A549 (cell line): ENCODE measurements around the gene FBXL15. TPM values are rescaled to one million over a fixed set of nuclear protein-coding genes. Genes with fewer than 3 reads are reported as not detected.

Source experiments
- ATAC-seq, 2 experiments: fragments of 200-7000 bp in 1 of 2; fragments of >200 bp in 1 of 2; cut with Nextera tagmentation in 1 of 2; cut with Tn5 transposase in 1 of 2; 3 replicates each; pipeline versions ENCODE4 v1.8.0 to v1.9.1; 2018 to 2020; ENCODE audit warnings: mild to moderate bottlenecking in 1 of 2, moderate library complexity in 1 of 2
- CTCF ChIA-PET: fragments of 300-600 bp; sonication (Branson Sonifier 250); formaldehyde crosslinking; extraction: SDS; loops from one replicate; lab custom pipeline; 2021; ENCODE audit warnings: antibody characterized with exemption, inconsistent platforms; lab: Yijun Ruan, JAX
- POLR2A ChIA-PET: fragments of 350-600 bp; formaldehyde crosslinking; extraction: SDS; loops from one replicate; lab custom pipeline; 2021; ENCODE audit warnings: antibody characterized with exemption, inconsistent platforms; lab: Yijun Ruan, JAX
- DNase-seq, 2 experiments: peaks; one replicate each; pipeline versions ENCODE4 v3.0.0 to v3.0.0-alpha.2; 2011 to 2016; ENCODE audit warnings: low read depth in 1 of 2, low spot score in 1 of 2
- FAIRE-seq: peaks from 2 replicates; lab custom pipeline; 2011; peaks lifted over from hg19 to GRCh38; lab: Jason Lieb, UNC
- H3K27ac ChIP-seq, 2 experiments: fragments of >200 bp; sonication (Bioruptor Twin); formaldehyde crosslinking; 3 replicates each; pipeline ENCODE4 v1.5.1; 2016 to 2017
- H3K4me1 ChIP-seq: fragments of >200 bp; sonication (Bioruptor Twin); formaldehyde crosslinking; 3 replicates; pipeline ENCODE4 v1.6.1; 2016
- H3K4me2 ChIP-seq: fragments of >200 bp; sonication (Bioruptor Twin); formaldehyde crosslinking; 3 replicates; pipeline ENCODE4 v1.6.1; 2016
- H3K4me3 ChIP-seq: fragments of >200 bp; sonication (Bioruptor Twin); formaldehyde crosslinking; 3 replicates; pipeline ENCODE4 v1.5.1; 2016
- H3K9me3 ChIP-seq: fragments of >200 bp; sonication (Bioruptor Twin); formaldehyde crosslinking; 3 replicates; pipeline ENCODE4 v1.6.1; 2016
- ATOH8 ChIP-seq: fragments of 250-450 bp; sonication (Bioruptor Pico); IDR thresholded peaks from 2 replicates; pipeline ENCODE4 v1.5.0; 2020; ENCODE audit warnings: low read depth, mild to moderate bottlenecking, moderate library complexity
- CBX8 ChIP-seq: fragments of 200-600 bp; sonication (generic); IDR thresholded peaks from 2 replicates; pipeline ENCODE4 v1.6.1; 2016
- EHF ChIP-seq: fragments of 250-450 bp; sonication (Bioruptor Pico); IDR thresholded peaks from 2 replicates; pipeline ENCODE4 v1.5.0; 2020; ENCODE audit warnings: mild to moderate bottlenecking
- EHMT2 ChIP-seq: fragments of 200-600 bp; sonication (generic); IDR thresholded peaks from 2 replicates; pipeline ENCODE4 v1.6.1; 2016; ENCODE audit warnings: antibody characterized with exemption, low read depth, mild to moderate bottlenecking, moderate library complexity
- ELK1 ChIP-seq: fragments of 150-350 bp; IDR thresholded peaks from 2 replicates; pipeline ENCODE4 v1.6.1; 2014; ENCODE audit warnings: low read depth, mild to moderate bottlenecking, low read length
- HDAC2 ChIP-seq: fragments of 200-600 bp; sonication (generic); IDR thresholded peaks from 2 replicates; pipeline ENCODE4 v1.6.1; 2016
- HES2 ChIP-seq: fragments of >200 bp; sonication (Bioruptor Twin); formaldehyde crosslinking; IDR thresholded peaks from 2 replicates; pipeline ENCODE4 v1.6.1; 2016
- HEYL ChIP-seq: fragments of 250-450 bp; sonication (Bioruptor Pico); IDR thresholded peaks from 2 replicates; pipeline ENCODE4 v1.8.0; 2021; ENCODE audit warnings: mild to moderate bottlenecking, moderate library complexity
- HMGXB4 ChIP-seq: fragments of 250-450 bp; sonication (Bioruptor Pico); IDR thresholded peaks from 2 replicates; pipeline ENCODE4 v1.5.0; 2021; ENCODE audit warnings: mild to moderate bottlenecking, moderate library complexity, borderline replicate concordance
- HOXB13 ChIP-seq: fragments of 250-450 bp; sonication (Bioruptor Pico); IDR thresholded peaks from 2 replicates; pipeline ENCODE4 v1.5.0; 2020; ENCODE audit warnings: low read depth, mild to moderate bottlenecking, moderate library complexity
- HOXB5 ChIP-seq: fragments of 250-450 bp; sonication (Bioruptor Pico); IDR thresholded peaks from 2 replicates; pipeline ENCODE4 v1.5.0; 2020; ENCODE audit warnings: mild to moderate bottlenecking, moderate library complexity
- MAFK ChIP-seq: fragments of 450-650 bp; IDR thresholded peaks from 2 replicates; pipeline ENCODE4 v1.6.1; 2014; ENCODE audit not compliant: partially characterized antibody
- MAZ ChIP-seq: fragments of 150-350 bp; IDR thresholded peaks from 2 replicates; pipeline ENCODE4 v1.6.1; 2014; ENCODE audit warnings: antibody characterized with exemption, low read depth, low read length, borderline replicate concordance
- NPAS2 ChIP-seq: fragments of 250-450 bp; sonication (Bioruptor Pico); IDR thresholded peaks from 2 replicates; pipeline ENCODE4 v1.8.0; 2022; ENCODE audit warnings: mild to moderate bottlenecking, moderate library complexity, borderline replicate concordance
- NR3C1 ChIP-seq: fragments of >200 bp; sonication (Bioruptor Twin); formaldehyde crosslinking; IDR thresholded peaks from 3 replicates; pipeline ENCODE4 v1.6.1; 2017
- PBX3 ChIP-seq: IDR thresholded peaks from 2 replicates; pipeline ENCODE4 v1.6.1; 2012
- PHF8 ChIP-seq: fragments of 200-600 bp; sonication (generic); IDR thresholded peaks from 2 replicates; pipeline ENCODE4 v1.6.1; 2016; ENCODE audit warnings: low read depth, mild to moderate bottlenecking, antibody characterized with exemption, moderate library complexity, borderline replicate concordance
- POLR2A ChIP-seq: IDR thresholded peaks from 2 replicates; pipeline ENCODE4 v1.6.1; 2012; ENCODE audit warnings: mild to moderate bottlenecking, low read length
- RARB ChIP-seq: fragments of 250-450 bp; sonication (Bioruptor Pico); IDR thresholded peaks from 2 replicates; pipeline ENCODE4 v1.8.0; 2021; ENCODE audit warnings: mild to moderate bottlenecking, moderate library complexity
- RCOR1 ChIP-seq: fragments of 150-350 bp; IDR thresholded peaks from 2 replicates; pipeline ENCODE4 v1.6.1; 2014; ENCODE audit warnings: antibody characterized with exemption, low read length, low read depth
- SREBF2 ChIP-seq: fragments of 450-650 bp; IDR thresholded peaks from 2 replicates; pipeline ENCODE4 v1.6.1; 2014; ENCODE audit warnings: mild to moderate bottlenecking, moderate library complexity
- TP53 ChIP-seq: fragments of 250-450 bp; sonication (Bioruptor Pico); IDR thresholded peaks from 2 replicates; pipeline ENCODE4 v1.5.0; 2021; ENCODE audit warnings: mild to moderate bottlenecking, moderate library complexity
- ZSCAN20 ChIP-seq: fragments of 250-450 bp; sonication (Bioruptor Pico); IDR thresholded peaks from 2 replicates; pipeline ENCODE4 v1.8.0; 2022; ENCODE audit warnings: mild to moderate bottlenecking, moderate library complexity
- WGBS: methylation state at CpG from one replicate; pipeline ENCODE4 v1.1.6; 2017; ENCODE audit errors: missing lambda C conversion rate; 5-methylcytosine and 5-hydroxymethylcytosine counted together
- polyA plus RNA-seq, 4 experiments: library from polyadenylated mRNA; depleted of rRNA in 3 of 4; stranded (reverse); fragments of >200 nt; fragmentation: RNase III in 1 of 4; extraction: RNeasy Plus Mini Kit Qiagen cat#74134 plus additional on column Dnase treatment in 1 of 4; gene quantifications; 2 replicates in 3 of 4; 3 replicates in 1 of 4; pipeline ENCODE4 v1.2.3, GENCODE V29; 2011 to 2017

Gene FBXL15
- polyA plus RNA-seq, 2 of the 4 experiments (the other 2 are of a cell fraction): 4.8 to 9.4 TPM

GRCh38 chr10:102436312-102436711 is 15.7 kb downstream of the FBXL15 start:
- peaks cover 12% of the 10 kb centered on the region for H3K4me1 ChIP-seq
- 61% methylated on average over 6 of the region's 6 CpGs for WGBS
- CTCF ChIA-PET: interaction anchor here (1.7 to 17.4 kb wide), 4 partner anchors 13 to 160 kb away, joined by 4 to 337 read pairs (median 48); partner anchors contain the start of gene NFKB2
- TF ChIP-seq NR3C1 (no peak), MAZ (no peak), HEYL (CRISPR knock-in tag) (no peak), HOXB5 (CRISPR knock-in tag) (no peak), POLR2A (no peak), PHF8 (no peak), NPAS2 (CRISPR knock-in tag) (no peak), HMGXB4 (CRISPR knock-in tag) (no peak), RCOR1 (no peak), MAFK (no peak), HDAC2 (no peak)
- H3K27ac ChIP-seq: no peak overlapping the region
- no peak overlapping the region for H3K4me3 ChIP-seq
- ATAC-seq (no peak), FAIRE-seq (no peak), DNase-seq (no peak)
- H3K9me3 ChIP-seq: no peaks in the 10 kb centered on the region
- no peak overlapping the region for H3K4me2 ChIP-seq
- POLR2A ChIA-PET: no interaction called here

- no peak for TF ChIP-seq HES2
- TF ChIP-seq SREBF2: no peak
- TF ChIP-seq HMGXB4 (CRISPR knock-in tag): no peak
- no peak for TF ChIP-seq TP53 (CRISPR knock-in tag)
- TF ChIP-seq EHMT2: no peak
- TF ChIP-seq HOXB13 (CRISPR knock-in tag): no peak
- no peak for TF ChIP-seq EHF (CRISPR knock-in tag)
- TF ChIP-seq, all 56 proteins: peak for 0
- no peak for DNase-seq
- ChIA-PET POLR2A (interaction anchor here (0.9 kb wide), 1 partner anchor 13 kb away, joined by 5 read pairs; no protein-coding TSS in a partner anchor), CTCF (interaction anchor here (1.0 to 9.9 kb wide), 3 partner anchors 14 to 43 kb away, joined by 3 to 82 read pairs (median 3); no protein-coding TSS in a partner anchor)
- no peak for FAIRE-seq
- peaks cover 8% of the 10 kb centered on the region for H3K4me1 ChIP-seq
- 84% methylated on average over 3 of the region's 3 CpGs for WGBS
- no peaks in the 10 kb centered on the region for H3K9me3 ChIP-seq
- ATAC-seq: no peak
- no peak overlapping the region for H3K27ac ChIP-seq
- H3K4me2 ChIP-seq: no peak overlapping the region
- no peak overlapping the region for H3K4me3 ChIP-seq
Observed at GRCh38 chr10:102437515-102437914, 16.9 kb downstream of the FBXL15 start.

GRCh38 chr10:102438374-102438773 is 17.7 kb downstream of the FBXL15 start:
- H3K4me1 ChIP-seq: peaks cover 8% of the 10 kb centered on the region
- H3K4me3 ChIP-seq: no peak overlapping the region
- TF ChIP-seq CBX8: no peak
- TF ChIP-seq ZSCAN20 (CRISPR knock-in tag): no peak
- TF ChIP-seq POLR2A: no peak
- no peak for TF ChIP-seq RARB
- no peak for TF ChIP-seq ELK1
- TF ChIP-seq HOXB5 (CRISPR knock-in tag): no peak
- no peak for TF ChIP-seq PBX3
- no peak for TF ChIP-seq ATOH8 (CRISPR knock-in tag)
- DNase-seq (no peak), FAIRE-seq (no peak), ATAC-seq (no peak)
- no peak overlapping the region for H3K4me2 ChIP-seq
- H3K9me3 ChIP-seq: no peaks in the 10 kb centered on the region
- POLR2A ChIA-PET: interaction anchor here (0.9 kb wide), 1 partner anchor 12 kb away, joined by 5 read pairs; no protein-coding TSS in a partner anchor
- H3K27ac ChIP-seq: no peak overlapping the region
- CTCF ChIA-PET: interaction anchor here (0.7 to 9.9 kb wide), 4 partner anchors 11 to 44 kb away, joined by 3 to 82 read pairs (median 3); no protein-coding TSS in a partner anchor
- WGBS: 79% methylated on average over 1 of the region's 1 CpG
